Endodermal cell (in vitro differentiated cells): Measurements from ENCODE around the gene PTPRE. TPM values are rescaled to one million over a fixed set of nuclear protein-coding genes. Genes with fewer than 3 reads are reported as not detected.

Experiments
- DNase-seq: peaks from one replicate; pipeline ENCODE4 v3.0.0-alpha.2; 2017
- H3K27ac ChIP-seq: 2 replicates; pipeline ENCODE4 v1.5.1; 2013; ENCODE audit warnings: mild to moderate bottlenecking, low read depth, low read length, moderate library complexity
- H3K27me3 ChIP-seq: 2 replicates; pipeline ENCODE4 v1.6.1; 2013; ENCODE audit warnings: mild to moderate bottlenecking, low read length, moderate library complexity; ENCODE audit not compliant: insufficient read depth, control insufficient read depth, poor library complexity, severe bottlenecking
- H3K36me3 ChIP-seq: 2 replicates; pipeline ENCODE4 v1.7.0; 2013; ENCODE audit warnings: mild to moderate bottlenecking, low read length, moderate library complexity; ENCODE audit not compliant: control insufficient read depth, insufficient read depth
- H3K4me1 ChIP-seq: one replicate; pipeline ENCODE4 v1.7.0; 2013; ENCODE audit warnings: low read length; ENCODE audit not compliant: control insufficient read depth, insufficient read depth
- H3K4me3 ChIP-seq: 2 replicates; pipeline ENCODE4 v1.5.1; 2013; ENCODE audit warnings: mild to moderate bottlenecking, low read length, moderate library complexity
- H3K9ac ChIP-seq: 2 replicates; pipeline ENCODE4 v1.6.1; 2013; ENCODE audit warnings: mild to moderate bottlenecking, low read length, moderate library complexity; ENCODE audit not compliant: poor library complexity, severe bottlenecking; ENCODE audit errors: extremely low read depth
- H3K9me3 ChIP-seq: 2 replicates; pipeline ENCODE4 v1.6.1; 2013; ENCODE audit warnings: mild to moderate bottlenecking, low read length, moderate library complexity; ENCODE audit not compliant: control insufficient read depth
- H3K27ac Mint-ChIP-seq: 2 replicates; pipeline ENCODE4 v1.8.0; 2020; ENCODE audit warnings: mixed read lengths
- H3K27me3 Mint-ChIP-seq: 2 replicates; pipeline ENCODE4 v1.8.0; 2021; ENCODE audit warnings: mild to moderate bottlenecking, mixed read lengths; ENCODE audit not compliant: insufficient read depth
- H3K36me3 Mint-ChIP-seq: 2 replicates; pipeline ENCODE4 v1.8.0; 2020; ENCODE audit warnings: low read depth, mixed read lengths
- H3K4me1 Mint-ChIP-seq: 2 replicates; pipeline ENCODE4 v1.8.0; 2020; ENCODE audit warnings: mixed read lengths
- H3K4me3 Mint-ChIP-seq: 2 replicates; pipeline ENCODE4 v1.8.0; 2020; ENCODE audit warnings: mild to moderate bottlenecking, moderate library complexity, mixed read lengths
- H3K9me3 Mint-ChIP-seq: 2 replicates; pipeline ENCODE4 v1.8.0; 2020; ENCODE audit warnings: mild to moderate bottlenecking, mixed read lengths
- CTCF ChIP-seq: fragments of 200-600 bp; sonication (generic); conservative IDR thresholded peaks from 2 replicates; pipeline ENCODE4 v1.5.0; 2021; ENCODE audit warnings: antibody characterized with exemption, mild to moderate bottlenecking
- WGBS, 2 experiments: methylation state at CpG; one replicate each; pipeline versions ENCODE4 v1.1.5 to v1.1.7; 2013; ENCODE audit warnings: missing lambda C conversion rate in 2 of 2, mixed read lengths in 1 of 2; ENCODE audit not compliant: insufficient coverage in 1 of 2, insufficient read length in 1 of 2; 5-methylcytosine and 5-hydroxymethylcytosine counted together
- total RNA-seq, 2 donors: library from RNA; stranded (reverse); fragmentation: NEBNext Ultra II Directional in 1 of 2; extraction: Animal tissue kit (Norgen Biotek cat#: 25700) in 1 of 2; gene quantifications; 2 replicates in 1 of 2; 3 replicates in 1 of 2; pipeline ENCODE4 v1.2.1, GENCODE V29; 2021

The PTPRE gene
- total RNA-seq, 2 donors from 2014 or later, result 0.75 to 3.0 TPM

GRCh38 chr10:127995939-127996338 is 89.0 kb downstream of the PTPRE start:
- Histone ChIP-seq H3K9me3 (no peaks in the 10 kb centered on the region), H3K27ac (no peak overlapping the region), H3K27me3 (no peaks in the 10 kb centered on the region), H3K4me1 (no peaks in the 10 kb centered on the region), H3K4me3 (no peak overlapping the region), H3K9ac (no peak overlapping the region), H3K36me3 (no peaks in the 10 kb centered on the region)
- 92 to 97% methylated on average over 5 to 6 of the region's 6 CpGs for WGBS, 2 experiments
- Mint-ChIP-seq H3K4me3 (no peak overlapping the region), H3K27me3 (peaks cover 6% of the 10 kb centered on the region), H3K4me1 (no peaks in the 10 kb centered on the region), H3K36me3 (no peaks in the 10 kb centered on the region), H3K9me3 (no peaks in the 10 kb centered on the region), H3K27ac (no peak overlapping the region)
- no peak for TF ChIP-seq CTCF
- DNase-seq, result no peak

- H3K27ac ChIP-seq, result no peak overlapping the region
- WGBS, 2 experiments, result 80 to 90% methylated on average over 2 to 5 of the region's 5 CpGs
- H3K9ac ChIP-seq, result no peak overlapping the region
- no peaks in the 10 kb centered on the region for H3K9me3 Mint-ChIP-seq
- H3K9me3 ChIP-seq, result no peaks in the 10 kb centered on the region
- no peaks in the 10 kb centered on the region for H3K4me1 Mint-ChIP-seq
- H3K4me1 ChIP-seq, result no peaks in the 10 kb centered on the region
- peaks cover 6% of the 10 kb centered on the region for H3K27me3 Mint-ChIP-seq
- no peak overlapping the region for H3K4me3 Mint-ChIP-seq
- H3K4me3 ChIP-seq, result no peak overlapping the region
- no peak for TF ChIP-seq CTCF
- no peaks in the 10 kb centered on the region for H3K36me3 Mint-ChIP-seq
- no peaks in the 10 kb centered on the region for H3K36me3 ChIP-seq
- H3K27ac Mint-ChIP-seq, result no peak overlapping the region
- DNase-seq, result no peak
- H3K27me3 ChIP-seq, result no peaks in the 10 kb centered on the region
Measured at GRCh38 chr10:127996586-127996985, 89.7 kb downstream of the PTPRE start.

- H3K27me3 ChIP-seq, result no peaks in the 10 kb centered on the region
- H3K9ac ChIP-seq, result no peak overlapping the region
- Mint-ChIP-seq H3K27me3 (peaks cover 6% of the 10 kb centered on the region), H3K27ac (no peak overlapping the region), H3K36me3 (no peaks in the 10 kb centered on the region), H3K9me3 (no peaks in the 10 kb centered on the region), H3K4me3 (no peak overlapping the region), H3K4me1 (no peaks in the 10 kb centered on the region)
- TF ChIP-seq CTCF, result no peak
- no peak overlapping the region for H3K4me3 ChIP-seq
- H3K4me1 ChIP-seq, result no peaks in the 10 kb centered on the region
- 56 to 85% methylated on average over 3 to 4 of the region's 4 CpGs for WGBS, 2 experiments
- no peaks in the 10 kb centered on the region for H3K9me3 ChIP-seq
- no peak for DNase-seq
- no peak overlapping the region for H3K27ac ChIP-seq
- no peaks in the 10 kb centered on the region for H3K36me3 ChIP-seq
Measured at GRCh38 chr10:127997271-127997670, 90.4 kb downstream of the PTPRE start.
